Measurements from ENCODE around the gene BUB1. TPM values are rescaled to one million over a fixed set of nuclear protein-coding genes. Genes with fewer than 3 reads are reported as not detected.
"Not testable (repeated sequence)": the region's sequence is repeated elsewhere in the genome, so short reads cannot be mapped to it uniquely, and the experiment has no call there.

The BUB1 gene
- total RNA-seq, 1 donor from 2014 or later = 0.82 TPM

DNA sequence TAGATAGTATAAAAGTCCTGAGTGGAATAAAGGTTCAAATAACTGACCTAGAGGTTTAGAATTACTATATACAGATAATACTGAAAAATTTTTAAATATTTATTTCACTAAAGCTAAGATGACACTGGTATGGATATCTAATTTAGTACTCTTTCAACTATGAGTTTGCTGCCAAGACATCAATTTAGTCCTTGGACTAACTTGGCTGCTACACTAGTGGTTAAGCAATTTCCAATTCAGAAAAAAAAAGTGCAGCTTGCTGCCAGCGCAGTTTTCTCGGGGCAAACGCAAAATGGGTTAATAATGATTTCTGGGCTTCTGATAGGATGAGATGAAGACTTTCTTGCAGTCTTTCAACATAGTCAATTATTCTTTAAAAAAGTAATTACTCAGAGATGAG is 10.8 kb downstream of the BUB1 start:
- ATAC-seq (no peak), DNase-seq (no peak)
- intact Hi-C loops (cut with micrococcal nuclease) = no loop called here

- no peak for DNase-seq
- ATAC-seq = no peak
- intact Hi-C loops (cut with micrococcal nuclease) = no loop called here
Observed at GRCh38 chr2:110664135-110664534, 13.7 kb downstream of the BUB1 start.

DNA sequence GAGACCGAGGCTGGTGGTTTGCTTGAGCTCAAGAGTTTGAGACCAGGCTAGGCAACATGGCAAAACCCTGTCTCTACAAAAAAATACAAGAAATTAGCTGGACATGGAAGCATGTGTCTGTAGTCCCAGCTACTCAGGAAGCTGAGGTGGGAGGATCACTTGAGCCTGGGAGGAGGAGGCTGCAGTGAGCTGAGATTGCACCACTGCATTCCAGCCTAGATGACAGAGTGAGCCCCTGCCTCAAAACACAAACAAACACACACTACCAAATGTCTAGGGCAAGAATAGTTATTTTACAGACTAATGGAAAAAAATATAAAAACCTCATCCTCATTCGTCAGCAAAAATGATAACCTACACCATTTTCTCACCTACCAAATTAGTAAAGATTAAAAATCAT is 15.3 kb downstream of the BUB1 start:
- ATAC-seq (no peak), DNase-seq (no peak)
- intact Hi-C loops (cut with micrococcal nuclease) = no loop called here

DNA sequence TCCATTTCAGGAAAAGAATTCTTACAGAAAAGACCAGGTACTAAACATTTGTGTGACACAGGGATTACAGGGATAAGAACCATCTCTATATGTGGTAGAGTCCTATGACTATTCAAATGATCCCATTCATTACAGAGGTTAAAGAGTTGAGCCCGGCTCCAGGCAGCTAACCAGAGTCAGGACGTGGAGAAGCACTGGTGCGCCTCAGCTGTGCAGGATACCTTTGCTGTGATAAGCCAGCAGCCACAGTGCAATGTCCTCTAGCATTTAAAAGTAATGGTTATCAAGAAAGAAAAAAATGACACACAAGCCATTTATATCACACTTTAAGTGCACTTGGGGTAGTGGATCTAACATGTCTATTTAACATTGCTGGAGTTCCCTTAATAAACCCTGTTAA is 17.3 kb downstream of the BUB1 start:
- peak; percentile 28 for DNase-seq
- intact Hi-C loops (cut with micrococcal nuclease) = no loop called here
- peak; percentile 65 for ATAC-seq

DNA sequence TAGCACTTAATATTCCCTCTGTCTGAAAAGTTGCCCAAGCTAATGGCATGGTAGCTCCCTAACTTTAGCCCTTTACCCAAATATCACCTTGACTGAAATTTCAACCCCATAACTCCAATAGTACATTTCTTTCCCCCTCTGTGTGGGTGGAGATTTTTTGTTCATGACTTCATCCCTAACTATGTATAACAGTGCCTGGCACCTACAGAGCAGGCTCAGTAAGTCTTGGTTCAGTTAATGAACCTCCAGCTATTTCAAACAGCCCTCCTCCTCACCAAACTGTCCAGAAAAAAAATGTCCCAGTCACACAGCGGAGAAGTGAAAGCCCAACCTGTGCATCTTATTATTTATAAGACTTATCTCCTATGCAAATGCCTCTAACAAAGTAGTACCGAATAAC is 18.6 kb downstream of the BUB1 start:
- DNase-seq = no peak
- intact Hi-C loops (cut with micrococcal nuclease) = no loop called here
- ATAC-seq = peak; percentile 65

DNA sequence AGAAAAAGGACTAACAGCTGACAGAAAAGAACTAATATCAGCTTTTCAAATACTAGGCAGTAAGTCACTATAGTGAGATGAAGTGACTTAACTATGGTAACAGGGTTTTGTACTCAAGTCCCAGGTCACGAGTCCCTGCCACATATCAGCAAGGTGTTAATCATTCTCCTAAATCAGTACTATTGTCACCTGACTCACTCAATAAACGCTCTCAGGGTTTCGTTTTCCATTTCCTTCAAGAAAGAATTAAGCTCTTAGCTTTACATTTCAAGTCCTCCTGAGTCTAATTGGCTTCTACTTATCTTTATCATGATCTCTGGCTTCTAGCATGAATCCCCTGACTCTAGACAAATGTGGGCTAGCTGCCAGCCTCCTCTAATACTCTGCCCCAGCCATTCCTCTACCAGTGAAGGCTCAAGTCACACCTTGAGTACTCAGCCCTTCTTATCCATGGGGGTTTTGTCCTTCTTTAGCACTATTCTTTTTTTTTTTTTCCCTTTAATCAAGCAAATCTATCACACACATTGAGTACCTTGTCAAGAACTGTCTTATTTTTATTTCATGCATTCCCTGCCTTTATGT is 20.0 kb downstream of the BUB1 start:
- ATAC-seq = no peak
- DNase-seq = no peak
- intact Hi-C loops (cut with micrococcal nuclease) = no loop called here

- intact Hi-C loops (cut with micrococcal nuclease) = no loop called here
- DNase-seq (no peak), ATAC-seq (no peak)
Observed at GRCh38 chr2:110655701-110656100, 22.2 kb downstream of the BUB1 start.

DNA sequence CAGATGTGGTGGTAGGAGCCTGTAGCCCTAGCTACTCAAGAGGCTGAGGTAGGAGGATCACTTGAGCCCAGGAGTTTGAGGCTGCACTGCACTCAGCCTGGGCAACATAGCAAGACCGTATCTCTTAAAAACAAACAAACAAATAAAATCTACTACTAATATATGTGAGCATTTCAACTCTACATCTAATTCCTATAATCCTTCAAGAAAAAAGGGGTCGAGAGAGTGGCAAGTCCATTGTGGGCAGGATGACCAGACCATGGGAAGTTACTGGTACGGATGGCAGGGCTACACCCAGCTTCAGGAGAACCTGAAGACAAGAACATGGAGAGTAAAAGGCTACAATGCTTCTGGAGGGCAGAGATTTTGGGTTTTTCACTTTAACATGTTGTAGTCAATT is 24.0 kb downstream of the BUB1 start:
- ATAC-seq (no peak), DNase-seq (no peak)
- intact Hi-C loops (cut with micrococcal nuclease) = no loop called here

DNA sequence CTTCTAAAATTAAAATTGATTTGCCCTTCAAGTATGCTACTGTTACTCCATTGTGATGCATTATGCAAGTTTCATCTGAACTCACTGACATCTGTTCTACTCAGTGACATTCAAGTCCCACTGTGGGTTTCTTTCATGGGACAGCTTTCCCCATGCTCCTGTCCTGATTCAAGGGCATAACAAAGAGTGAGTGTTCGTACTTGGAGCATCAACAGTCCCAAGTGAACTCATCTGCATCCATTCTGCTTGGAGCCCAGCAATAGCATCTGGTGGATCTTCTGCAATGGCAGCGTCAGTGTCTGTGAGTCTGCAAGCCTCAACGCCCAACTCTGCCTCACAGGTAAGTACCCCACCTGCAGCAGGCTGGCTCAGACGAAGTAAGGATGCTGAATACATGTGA is 27.5 kb downstream of the BUB1 start:
- no peak for DNase-seq
- no peak for ATAC-seq
- intact Hi-C loops (cut with micrococcal nuclease) = no loop called here

DNA sequence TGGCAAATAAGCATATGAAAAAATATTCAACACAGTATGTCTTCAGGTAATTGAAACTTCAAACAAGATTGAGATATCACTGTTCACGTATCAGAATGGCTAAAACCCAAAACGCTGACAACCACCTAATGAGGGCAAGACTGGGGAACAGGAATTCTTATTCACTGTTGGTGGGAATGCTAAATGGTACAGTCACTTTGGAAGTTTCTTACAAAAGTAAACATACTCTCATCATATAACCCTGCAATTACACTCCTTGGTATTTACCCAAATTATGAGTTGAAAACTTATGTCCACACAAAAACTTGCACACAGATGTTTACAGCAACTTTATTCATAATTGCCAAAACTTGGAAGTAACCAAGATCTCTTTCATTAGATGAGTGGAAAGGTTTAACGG is 30.1 kb downstream of the BUB1 start:
- ATAC-seq = no peak
- intact Hi-C loops (cut with micrococcal nuclease) = no loop called here
- DNase-seq = no peak

- intact Hi-C loops (cut with micrococcal nuclease) = no loop called here
- DNase-seq = no peak
- ATAC-seq = no peak
Observed at GRCh38 chr2:110645616-110646015, 32.2 kb downstream of the BUB1 start.

DNA sequence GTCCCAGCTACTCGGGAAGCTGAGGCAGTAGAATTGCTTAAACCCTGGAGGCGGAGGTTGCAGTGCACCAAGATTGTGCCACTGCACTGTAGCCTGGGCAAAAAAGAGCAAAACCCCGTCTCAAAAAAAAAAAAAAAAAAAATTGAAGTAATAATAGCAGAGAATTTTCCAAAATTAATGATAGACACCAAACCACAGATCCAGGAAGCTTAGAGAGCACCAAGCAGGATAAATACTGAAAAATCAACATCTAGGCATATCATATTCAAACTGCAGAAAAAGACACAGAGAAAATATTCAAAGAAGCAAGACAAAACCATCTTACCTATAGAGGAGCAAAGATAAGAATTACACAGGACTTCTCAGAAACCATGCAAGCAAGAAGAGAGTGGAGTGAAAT is 33.5 kb downstream of the BUB1 start:
- DNase-seq (no peak), ATAC-seq (no peak)
- intact Hi-C loops (cut with micrococcal nuclease) = no loop called here

GRCh38 chr2:110642360-110642759 is 35.5 kb downstream of the BUB1 start:
- DNase-seq = no peak
- ATAC-seq = no peak
- intact Hi-C loops (cut with micrococcal nuclease) = no loop called here

GRCh38 chr2:110639972-110640371 is 37.9 kb downstream of the BUB1 start:
- peak; percentile 46 for DNase-seq
- peak; percentile 26 for ATAC-seq
- intact Hi-C loops (cut with micrococcal nuclease) = no loop called here

DNA sequence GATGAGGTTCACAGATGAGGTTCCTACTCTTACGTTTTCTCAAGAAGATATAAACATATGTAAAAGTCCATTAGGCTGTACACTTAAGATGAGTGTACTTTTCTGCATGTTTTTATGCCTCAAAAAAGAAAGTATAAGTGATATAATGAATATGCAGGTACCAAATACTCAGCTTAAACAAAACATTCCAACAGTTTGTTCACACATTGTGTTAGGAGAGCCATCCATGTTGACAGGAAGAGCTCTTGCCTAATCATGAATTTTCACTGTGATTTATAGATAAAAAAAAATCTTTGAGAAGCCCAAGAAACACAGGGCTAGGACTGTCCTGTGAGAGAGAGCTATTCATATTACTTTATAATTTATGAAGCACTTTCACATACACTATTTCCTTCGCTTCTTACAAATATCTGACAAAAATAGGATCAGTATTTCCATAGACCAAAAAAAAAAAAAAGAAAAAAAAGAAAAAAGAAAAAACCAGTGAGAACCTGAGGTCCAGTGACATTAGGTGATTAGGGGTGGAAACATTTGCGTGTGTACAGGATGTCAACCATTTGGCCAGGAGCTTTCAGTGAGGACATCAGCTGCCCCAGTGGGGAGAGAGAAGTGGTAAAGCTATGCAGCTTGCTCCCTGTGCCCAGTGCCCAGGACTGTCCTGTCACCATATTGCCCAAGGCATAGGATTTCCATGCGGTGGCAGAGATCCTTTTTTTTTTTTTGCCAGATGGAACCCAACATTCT is 38.7 kb downstream of the BUB1 start:
- DNase-seq (no peak), ATAC-seq (no peak)
- intact Hi-C loops (cut with micrococcal nuclease) = no loop called here

DNA sequence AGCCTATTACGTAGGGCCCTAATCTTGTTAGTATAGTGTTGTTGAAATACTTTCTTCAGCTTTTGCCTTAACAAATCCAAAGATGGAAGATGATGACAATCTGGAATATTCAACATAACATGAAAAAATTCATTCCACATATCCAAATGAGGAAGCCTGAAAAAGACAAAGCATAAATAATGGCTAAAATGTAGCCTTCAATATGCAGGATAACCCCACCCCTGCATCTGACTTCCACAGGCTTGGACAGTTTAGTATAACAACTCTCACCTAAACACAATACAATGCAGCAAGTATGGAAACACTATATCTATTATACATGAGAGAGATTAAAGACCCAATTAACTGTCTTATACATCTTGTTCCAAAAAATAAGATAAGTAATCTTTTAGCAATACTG is 39.9 kb downstream of the BUB1 start:
- intact Hi-C loops (cut with micrococcal nuclease) = no loop called here
- ATAC-seq (no peak), DNase-seq (no peak)

- ATAC-seq = no peak
- intact Hi-C loops (cut with micrococcal nuclease) = no loop called here
- no peak for DNase-seq
Observed at GRCh38 chr2:110637093-110637492, 40.8 kb downstream of the BUB1 start.

GRCh38 chr2:110635949-110636628 is 41.8 kb downstream of the BUB1 start:
- intact Hi-C loops (cut with micrococcal nuclease); DNase-seq; ATAC-seq: not testable (repeated sequence)

- intact Hi-C loops (cut with micrococcal nuclease); DNase-seq; ATAC-seq: not testable (repeated sequence)
Observed at GRCh38 chr2:110627348-110627747, 50.5 kb downstream of the BUB1 start.

DNA sequence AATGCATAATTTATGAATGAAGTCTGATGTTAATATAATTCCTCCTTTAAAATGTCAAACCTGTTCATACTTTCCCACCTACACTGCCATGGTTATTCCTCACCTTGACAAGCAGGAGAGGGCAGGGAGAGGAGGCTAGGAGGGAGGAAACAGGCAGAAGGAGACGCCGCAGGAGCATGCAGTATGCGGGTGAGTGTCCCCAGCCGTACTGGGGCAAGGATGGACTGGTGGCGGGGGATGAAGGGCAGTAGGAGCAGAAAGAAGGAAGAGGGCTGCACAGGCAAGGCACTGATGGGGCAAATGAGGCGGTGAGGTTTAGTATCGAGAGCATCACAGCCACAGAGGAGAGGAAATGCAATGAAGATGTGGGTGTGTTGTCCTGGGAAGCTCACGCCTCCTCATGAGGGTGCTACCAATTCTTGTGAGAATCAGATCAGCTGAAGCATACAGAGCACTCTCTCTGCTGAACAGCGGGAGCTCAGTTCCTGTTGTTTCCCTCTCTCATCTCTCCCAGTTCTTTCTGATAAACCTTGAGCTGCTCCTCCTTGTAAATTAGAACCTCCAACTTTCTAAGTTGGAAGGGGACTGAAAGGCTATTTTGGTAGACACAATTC is 58.4 kb downstream of the BUB1 start:
- DNase-seq; intact Hi-C loops (cut with micrococcal nuclease); ATAC-seq: not testable (repeated sequence)

Data from left ventricle myocardium superior (tissue), 1 donor.